ENCODE measurements around the gene FOXL2NB. TPM values are rescaled to one million over a fixed set of nuclear protein-coding genes. Genes with fewer than 3 reads are reported as not detected.

Gene FOXL2NB
- total RNA-seq (2022; extraction: Qiagen RNA extraction) = 0.68 to 1.1 TPM (median 0.95 TPM) in 5 replicates

GRCh38 chr3:138946663-138947494 lies at the start of gene FOXL2NB, which contains the start of gene FOXL2:
TSS of gene FOXL2NB (plus strand) at chr3:138947217. CDS start at chr3:138947365, 148 bp downstream.
TSS of gene FOXL2 (minus strand) at chr3:138947137. CDS start at chr3:138946722, 415 bp downstream.

Other genes starting within 250 kb of the FOXL2NB start
- gene PIK3CB, start 112.3 kb upstream of the FOXL2NB start, total RNA-seq (2022; extraction: Qiagen RNA extraction) = 14.7 to 22.0 TPM (median 16.6 TPM) in 5 replicates
- 3.0 to 4.6 TPM (median 4.5 TPM) in 5 replicates for gene FOXL2, start 80 bp upstream of the FOXL2NB start, total RNA-seq (2022; extraction: Qiagen RNA extraction)
- not detected in 5 replicates for gene PRR23A, start 59.1 kb downstream of the FOXL2NB start, total RNA-seq (2022; extraction: Qiagen RNA extraction)
- not detected in 5 replicates for gene PRR23B, start 73.7 kb downstream of the FOXL2NB start, total RNA-seq (2022; extraction: Qiagen RNA extraction)
- gene PRR23C, start 97.7 kb downstream of the FOXL2NB start, total RNA-seq (2022; extraction: Qiagen RNA extraction) = not detected in 5 replicates